Keratinocyte (primary cell): ENCODE measurements around the gene CCDC107.

Source experiments
- EZH2 ChIP-seq: IDR thresholded peaks from one replicate; pipeline ENCODE4 v1.6.1; 2012; ENCODE audit warnings: inconsistent platforms, mild to moderate bottlenecking, low read length, moderate library complexity
- TF ChIP-seq, protein P1 (sequence below), 3 experiments: IDR thresholded peaks in 1 of 3; conservative IDR thresholded peaks in 1 of 3; optimal IDR thresholded peaks in 1 of 3; 2 replicates in 2 of 3; 3 replicates in 1 of 3; pipeline versions ENCODE3 to v1.5.1; 2011; ENCODE audit warnings: low read length in 3 of 3, mild to moderate bottlenecking in 3 of 3, moderate library complexity in 2 of 3, control low read depth in 1 of 3, inconsistent platforms in 1 of 3; ENCODE audit not compliant: insufficient read depth in 2 of 3; ENCODE audit errors: extremely low read depth in 1 of 3

DNA sequence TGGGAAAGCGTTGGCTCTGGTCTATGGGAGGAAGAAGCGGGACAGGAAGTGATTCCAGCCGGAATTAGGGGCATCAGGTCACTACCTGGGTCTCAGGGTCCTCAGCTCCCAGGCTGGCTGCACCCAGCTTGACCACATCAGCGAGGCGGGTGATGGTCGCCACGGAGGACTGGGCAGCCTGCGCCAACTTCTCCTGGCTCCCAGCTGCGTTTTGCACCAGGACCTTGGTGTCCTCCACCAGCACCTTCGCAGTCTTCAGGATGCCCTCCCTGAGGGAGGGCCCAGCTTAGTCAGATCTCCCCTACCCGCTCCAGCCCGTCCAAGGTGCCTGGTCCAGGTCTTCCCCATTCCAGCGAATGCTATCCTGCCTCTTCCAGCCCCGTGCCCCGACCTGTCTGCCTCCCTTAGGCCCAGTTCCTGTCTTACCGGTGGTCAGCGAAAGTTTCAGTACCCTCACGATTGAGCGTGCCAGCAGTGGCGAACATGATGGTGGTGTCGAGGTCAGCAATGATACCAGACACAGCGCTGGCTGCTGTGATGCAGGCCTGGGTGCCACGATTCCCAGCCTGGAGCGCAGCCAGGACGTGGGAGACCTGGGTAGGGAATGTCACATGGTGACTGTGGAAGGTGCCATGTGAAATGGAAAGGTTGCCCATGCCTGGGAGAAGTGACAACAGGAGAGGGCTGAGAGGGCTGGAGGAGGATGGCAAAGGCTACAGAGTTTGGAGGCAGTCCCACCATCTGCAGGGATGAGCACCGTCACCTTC lies 46.0 kb downstream of the CCDC107 start:
- TF ChIP-seq EZH2, result no peak
- TF ChIP-seq, protein P1, sequence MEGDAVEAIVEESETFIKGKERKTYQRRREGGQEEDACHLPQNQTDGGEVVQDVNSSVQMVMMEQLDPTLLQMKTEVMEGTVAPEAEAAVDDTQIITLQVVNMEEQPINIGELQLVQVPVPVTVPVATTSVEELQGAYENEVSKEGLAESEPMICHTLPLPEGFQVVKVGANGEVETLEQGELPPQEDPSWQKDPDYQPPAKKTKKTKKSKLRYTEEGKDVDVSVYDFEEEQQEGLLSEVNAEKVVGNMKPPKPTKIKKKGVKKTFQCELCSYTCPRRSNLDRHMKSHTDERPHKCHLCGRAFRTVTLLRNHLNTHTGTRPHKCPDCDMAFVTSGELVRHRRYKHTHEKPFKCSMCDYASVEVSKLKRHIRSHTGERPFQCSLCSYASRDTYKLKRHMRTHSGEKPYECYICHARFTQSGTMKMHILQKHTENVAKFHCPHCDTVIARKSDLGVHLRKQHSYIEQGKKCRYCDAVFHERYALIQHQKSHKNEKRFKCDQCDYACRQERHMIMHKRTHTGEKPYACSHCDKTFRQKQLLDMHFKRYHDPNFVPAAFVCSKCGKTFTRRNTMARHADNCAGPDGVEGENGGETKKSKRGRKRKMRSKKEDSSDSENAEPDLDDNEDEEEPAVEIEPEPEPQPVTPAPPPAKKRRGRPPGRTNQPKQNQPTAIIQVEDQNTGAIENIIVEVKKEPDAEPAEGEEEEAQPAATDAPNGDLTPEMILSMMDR (optimal IDR thresholded peaks at IDR 0.05 in 1 of 3, IDR thresholded peaks at IDR 0.05 in 1 of 3, conservative IDR thresholded peaks at IDR 0.05 in 1 of 3; ENCODE audit: extremely low read depth in 1 of 3, insufficient read depth in 2 of 3, low read length in 3 of 3), result no peak
